ENCODE measurements around the gene MYLK2.

DNA sequence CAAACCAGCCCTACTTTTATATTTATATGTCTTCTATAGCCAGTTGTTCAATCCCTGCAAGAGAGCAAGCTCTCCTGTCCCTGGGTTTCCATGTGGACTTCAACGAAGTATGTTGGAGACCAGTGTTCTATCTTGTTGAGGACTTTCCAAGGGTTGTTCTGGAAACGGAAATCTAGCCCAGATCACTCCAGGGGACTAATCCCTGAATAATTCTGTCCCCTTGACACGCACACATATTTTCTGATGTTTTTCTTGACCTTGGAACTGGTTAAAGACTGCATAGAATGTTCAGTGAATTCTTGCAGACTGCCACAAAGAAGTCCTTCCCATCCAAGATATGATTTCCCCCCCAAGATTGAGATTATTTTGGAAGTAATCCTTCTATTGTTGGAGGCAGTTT, 9.5 kb upstream of the MYLK2 start:
- TF ChIP-seq CTCF (optimal IDR thresholded peaks at IDR 0.05 in 1 of 3, IDR thresholded peaks at IDR 0.05 in 1 of 3, conservative IDR thresholded peaks at IDR 0.05 in 1 of 3; ENCODE audit: extremely low read depth in 1 of 3, insufficient read depth in 2 of 3, low read length in 3 of 3): no peak
- TF ChIP-seq EZH2 (IDR thresholded peaks at IDR 0.05; ENCODE audit: low read length): no peak

Data from keratinocyte (primary cell).